NT2/D1 (cell line): ENCODE results near the gene MGLL.

Experiments
- YY1 ChIP-seq: IDR thresholded peaks from 2 replicates; pipeline ENCODE4 v1.6.1; 2011; ENCODE audit not compliant: insufficient read length, insufficient read depth
- ZNF274 ChIP-seq: IDR thresholded peaks from 2 replicates; pipeline ENCODE4 v1.6.1; 2011; ENCODE audit warnings: mild to moderate bottlenecking, low read depth, low read length

DNA sequence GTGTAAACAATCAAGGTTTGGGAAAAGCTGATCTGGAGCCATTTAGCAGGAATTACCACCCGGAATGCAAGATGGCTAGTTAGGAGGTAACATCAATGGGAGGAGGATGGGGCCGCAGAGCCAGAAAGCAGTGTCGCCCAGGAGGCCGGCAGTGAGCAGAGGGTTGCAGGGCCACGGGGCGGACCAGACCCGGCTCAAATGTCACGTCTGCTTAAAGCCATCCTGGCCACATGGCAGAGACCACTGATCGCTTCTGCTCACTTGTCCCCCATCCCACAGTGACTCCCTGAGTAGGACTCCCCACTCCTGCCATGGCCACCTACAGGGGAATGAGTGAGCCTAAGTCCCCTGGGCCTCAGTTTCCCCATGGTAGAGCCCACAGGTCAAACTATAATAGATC lies 18.2 kb downstream of the MGLL start:
- TF ChIP-seq YY1 (no peak), ZNF274 (no peak)
